Measurements from ENCODE around the gene YPEL1.

DNA sequence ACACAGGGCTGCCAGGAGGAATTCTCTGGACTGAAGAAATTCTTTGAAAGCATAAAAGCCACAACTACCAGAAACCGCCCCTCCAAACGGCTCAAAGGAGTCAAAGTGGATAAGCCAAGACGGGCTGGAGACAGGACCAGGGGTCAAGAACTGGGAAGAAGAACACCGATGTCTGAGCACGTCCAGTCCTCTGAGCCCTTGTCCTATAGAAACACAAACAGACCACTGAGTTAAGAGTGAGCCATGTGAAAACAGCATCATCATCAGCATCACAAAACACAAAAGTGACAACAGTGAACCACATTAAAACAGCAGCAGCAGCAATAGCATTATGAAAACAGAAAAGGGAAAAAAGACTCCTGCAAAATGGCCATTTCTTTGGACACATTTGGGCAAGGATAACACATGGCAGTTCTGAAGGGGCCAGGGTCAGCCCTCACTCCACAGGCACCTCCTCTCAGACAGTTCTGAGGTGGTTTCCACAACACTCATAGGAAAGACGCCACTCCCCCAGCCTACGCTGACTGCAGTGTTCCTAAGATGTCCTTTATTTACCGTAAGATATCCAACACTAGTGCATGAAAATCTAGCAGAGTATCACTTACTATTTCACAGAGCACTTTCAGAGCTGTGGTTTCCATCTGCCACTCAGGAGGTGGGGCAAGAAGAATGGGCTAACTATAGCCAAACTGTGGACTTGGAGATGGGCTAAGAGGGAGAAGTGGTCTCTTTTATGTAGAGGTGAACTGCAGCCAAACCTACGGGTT lies 28.6 kb upstream of the YPEL1 start:
- TF ChIP-seq CTCF (IDR thresholded peaks at IDR 0.05) (no peak), POLR2A (IDR thresholded peaks at IDR 0.05) (no peak)

Data from right lobe of liver (tissue), 4 donors.